H1 (cell line): Measurements from ENCODE around the gene IL22RA2. TPM values are rescaled to one million over a fixed set of nuclear protein-coding genes. Genes with fewer than 3 reads are reported as not detected.

Source experiments
- CTCF ChIA-PET: fragments of 300-600 bp; sonication (Branson Sonifier 250); formaldehyde crosslinking; loops from one replicate; lab custom pipeline; 2021; ENCODE audit not compliant: partially characterized antibody; lab: Charles Lee
- POLR2A ChIA-PET: fragments of 300-600 bp; sonication (Branson Sonifier 250); formaldehyde crosslinking; loops from one replicate; lab custom pipeline; 2021; ENCODE audit warnings: inconsistent platforms; ENCODE audit not compliant: partially characterized antibody; lab: Charles Lee
- DNase-seq, 2 experiments: peaks; one replicate each; pipeline versions ENCODE4 v3.0.0 to v3.0.0-alpha.2; 2010 to 2022; ENCODE audit warnings: low spot score in 2 of 2, low read depth in 1 of 2, mixed read lengths in 1 of 2
- FAIRE-seq: peaks from 2 replicates; lab custom pipeline; 2011; peaks lifted over from hg19 to GRCh38; lab: Jason Lieb, UNC
- H2AFZ ChIP-seq: 2 replicates; pipeline ENCODE4 v1.8.1; 2012; ENCODE audit warnings: low read length, inconsistent platforms
- H2AK5ac ChIP-seq: 2 replicates; pipeline ENCODE4 v1.6.1; 2013; ENCODE audit warnings: low read depth, low read length
- H2BK120ac ChIP-seq: replicated peaks from 2 replicates; pipeline ENCODE3; 2013; ENCODE audit warnings: low read depth, low read length, inconsistent platforms
- H2BK12ac ChIP-seq: 2 replicates; pipeline ENCODE4 v1.6.1; 2013; ENCODE audit warnings: low read depth, low read length
- H2BK15ac ChIP-seq: 2 replicates; pipeline ENCODE4 v1.6.1; 2013; ENCODE audit warnings: low read length
- H2BK20ac ChIP-seq: 2 replicates; pipeline ENCODE4 v1.6.1; 2013; ENCODE audit warnings: low read length
- H2BK5ac ChIP-seq: 2 replicates; pipeline ENCODE4 v1.6.1; 2013; ENCODE audit warnings: low read depth, low read length
- H3K14ac ChIP-seq: 2 replicates; pipeline ENCODE4 v1.6.1; 2013; ENCODE audit warnings: inconsistent platforms; ENCODE audit not compliant: insufficient read length
- H3K18ac ChIP-seq: 2 replicates; pipeline ENCODE4 v1.6.1; 2013; ENCODE audit warnings: low read length; ENCODE audit errors: extremely low read depth
- H3K23ac ChIP-seq: 2 replicates; pipeline ENCODE4 v1.6.1; 2013; ENCODE audit warnings: inconsistent platforms; ENCODE audit not compliant: insufficient read length
- H3K23me2 ChIP-seq: 2 replicates; pipeline ENCODE4 v1.6.1; 2013; ENCODE audit warnings: low read depth, low read length
- H3K27ac ChIP-seq: 2 replicates; pipeline ENCODE4 v1.6.1; 2011; ENCODE audit warnings: low read depth, low read length, inconsistent platforms
- H3K27me3 ChIP-seq, 4 experiments: replicated peaks in 1 of 4; 1 replicate in 1 of 4; 2 replicates in 3 of 4; pipeline versions ENCODE4 v1.6.1 to v1.8.1; 2011 to 2013; ENCODE audit warnings: low read length in 3 of 4, mild to moderate bottlenecking in 3 of 4, inconsistent platforms in 2 of 4, mixed read lengths in 2 of 4, moderate library complexity in 1 of 4; ENCODE audit not compliant: control insufficient read depth in 3 of 4, insufficient read depth in 3 of 4; ENCODE audit errors: extremely low read depth in 1 of 4
- H3K36me3 ChIP-seq, 4 experiments: 2 replicates each; pipeline versions ENCODE4 v1.6.1 to v1.8.1; 2011 to 2013; ENCODE audit warnings: mild to moderate bottlenecking in 4 of 4, low read length in 3 of 4, moderate library complexity in 2 of 4, control low read depth in 1 of 4, inconsistent platforms in 1 of 4; ENCODE audit not compliant: insufficient read depth in 4 of 4, control insufficient read depth in 2 of 4
- H3K4ac ChIP-seq: replicated peaks from 2 replicates; pipeline ENCODE3; 2013; ENCODE audit warnings: low read length, low read depth, mixed read lengths, inconsistent platforms; ENCODE audit not compliant: insufficient read length
- H3K4me1 ChIP-seq, 4 experiments: replicated peaks in 1 of 4; 1 replicate in 1 of 4; 2 replicates in 3 of 4; pipeline versions ENCODE4 v1.6.1 to v1.8.1; 2011 to 2013; ENCODE audit warnings: low read length in 3 of 4, inconsistent platforms in 2 of 4, mixed read lengths in 1 of 4; ENCODE audit not compliant: insufficient read depth in 4 of 4, control insufficient read depth in 3 of 4
- H3K4me2 ChIP-seq, 2 experiments: 2 replicates each; pipeline versions ENCODE4 v1.6.1 to v1.8.1; 2011 to 2013; ENCODE audit warnings: low read depth in 2 of 2, low read length in 2 of 2, control low read depth in 1 of 2, inconsistent platforms in 1 of 2, mild to moderate bottlenecking in 1 of 2; ENCODE audit not compliant: insufficient read depth in 1 of 2
- H3K4me3 ChIP-seq, 4 experiments: fragments of 200-600, 300-600 bp in 1 of 4; sonication (generic), shearing (Covaris generic), sonication (Bioruptor Twin) in 1 of 4; 2 replicates each; pipeline versions ENCODE4 v1.5.1 to v1.8.1; 2011 to 2016; ENCODE audit warnings: low read length in 4 of 4, low read depth in 3 of 4, control low read depth in 2 of 4, inconsistent platforms in 2 of 4, mild to moderate bottlenecking in 2 of 4, mixed read lengths in 1 of 4, moderate library complexity in 1 of 4; ENCODE audit not compliant: insufficient read depth in 2 of 4; ENCODE audit errors: extremely low read depth in 1 of 4
- H3K56ac ChIP-seq: replicated peaks from 2 replicates; pipeline ENCODE3; 2013; ENCODE audit warnings: low read depth, mild to moderate bottlenecking, mixed read lengths, low read length, inconsistent platforms; ENCODE audit not compliant: insufficient read length
- H3K79me1 ChIP-seq: 2 replicates; pipeline ENCODE4 v1.6.1; 2013; ENCODE audit warnings: low read depth, low read length, control low read depth
- H3K79me2 ChIP-seq, 2 experiments: 2 replicates each; pipeline versions ENCODE4 v1.6.1 to v1.8.1; 2012 to 2013; ENCODE audit warnings: low read length in 2 of 2, mild to moderate bottlenecking in 2 of 2, inconsistent platforms in 1 of 2; ENCODE audit not compliant: insufficient read depth in 2 of 2, control insufficient read depth in 1 of 2
- H3K9ac ChIP-seq, 4 experiments: replicated peaks in 1 of 4; 1 replicate in 1 of 4; 2 replicates in 3 of 4; pipeline versions ENCODE4 v1.6.1 to v1.8.1; 2011 to 2013; ENCODE audit warnings: low read depth in 3 of 4, low read length in 3 of 4, control low read depth in 2 of 4, mild to moderate bottlenecking in 2 of 4, moderate library complexity in 2 of 4, inconsistent platforms in 1 of 4; ENCODE audit errors: extremely low read depth in 1 of 4
- H3K9me3 ChIP-seq, 2 experiments: 2 replicates each; pipeline versions ENCODE4 v1.6.1 to v1.8.1; 2012 to 2013; ENCODE audit warnings: mild to moderate bottlenecking in 2 of 2, moderate library complexity in 2 of 2, control low read depth in 1 of 2, inconsistent platforms in 1 of 2, low read depth in 1 of 2, low read length in 1 of 2, mixed read lengths in 1 of 2; ENCODE audit not compliant: insufficient read depth in 2 of 2
- H4K20me1 ChIP-seq, 2 experiments: replicated peaks in 1 of 2; 2 replicates each; pipeline versions ENCODE3 to v1.8.1; 2011 to 2013; ENCODE audit warnings: inconsistent platforms in 2 of 2, low read length in 2 of 2, mild to moderate bottlenecking in 1 of 2; ENCODE audit not compliant: insufficient read depth in 2 of 2, control insufficient read depth in 1 of 2
- H4K5ac ChIP-seq: 2 replicates; pipeline ENCODE4 v1.6.1; 2013; ENCODE audit warnings: low read length, low read depth, mixed read lengths, inconsistent platforms; ENCODE audit not compliant: insufficient read length
- H4K8ac ChIP-seq: 2 replicates; pipeline ENCODE4 v1.8.0; 2013; ENCODE audit warnings: mild to moderate bottlenecking, moderate library complexity, low read length, inconsistent platforms; ENCODE audit not compliant: insufficient read depth; ENCODE audit errors: extremely low read depth
- H4K91ac ChIP-seq: replicated peaks from 2 replicates; pipeline ENCODE3; 2013; ENCODE audit warnings: low read length, mixed read lengths, inconsistent platforms; ENCODE audit not compliant: insufficient read length
- E2F6 ChIP-seq: IDR thresholded peaks from 2 replicates; pipeline ENCODE4 v1.6.1; 2012; ENCODE audit warnings: inconsistent platforms
- FOSL1 ChIP-seq: IDR thresholded peaks from 2 replicates; pipeline ENCODE4 v1.6.1; 2011; ENCODE audit warnings: mild to moderate bottlenecking, low read depth, low read length, moderate library complexity; ENCODE audit not compliant: insufficient read depth
- GABPA ChIP-seq: IDR thresholded peaks from 2 replicates; pipeline ENCODE4 v1.6.1; 2011; ENCODE audit warnings: mild to moderate bottlenecking, low read length, moderate library complexity, borderline replicate concordance; ENCODE audit not compliant: insufficient read depth
- HDAC6 ChIP-seq: IDR thresholded peaks from one replicate; pipeline ENCODE4 v1.7.1; 2012; ENCODE audit warnings: low read depth, mild to moderate bottlenecking, inconsistent platforms, low read length, moderate library complexity
- JUND ChIP-seq: IDR thresholded peaks from 2 replicates; pipeline ENCODE4 v1.6.1; 2011; ENCODE audit warnings: mild to moderate bottlenecking, improper control_type of control experiment, low read length
- MAX ChIP-seq: IDR thresholded peaks from 2 replicates; pipeline ENCODE4 v1.6.1; 2012; ENCODE audit warnings: inconsistent platforms
- POLR2A ChIP-seq, 2 experiments: IDR thresholded peaks; 1 replicate in 1 of 2; 2 replicates in 1 of 2; pipeline ENCODE4 v1.6.1; 2011; ENCODE audit warnings: low read depth in 2 of 2, low read length in 2 of 2, mild to moderate bottlenecking in 2 of 2; ENCODE audit errors: control extremely low read depth in 1 of 2
- RBBP5 ChIP-seq: IDR thresholded peaks from 2 replicates; pipeline ENCODE4 v1.7.1; 2012; ENCODE audit warnings: low read depth, mild to moderate bottlenecking, inconsistent platforms, low read length, moderate library complexity, borderline replicate concordance
- SAP30 ChIP-seq: fragments of 300-600 bp; sonication (generic); IDR thresholded peaks from 2 replicates; pipeline ENCODE4 v1.7.1; 2012; ENCODE audit warnings: low read length, moderate library complexity, mild to moderate bottlenecking, inconsistent platforms; ENCODE audit not compliant: insufficient read depth, insufficient replicate concordance
- TEAD4 ChIP-seq: IDR thresholded peaks from 2 replicates; pipeline ENCODE4 v1.6.1; 2012; ENCODE audit warnings: low read depth, low read length, inconsistent platforms, mixed read lengths
- WGBS, 2 experiments: shearing (Covaris generic) in 1 of 2; methylation state at CpG; one replicate each; pipeline versions ENCODE4 v1.1.6 to v1.1.7; 2013 to 2015; ENCODE audit warnings: low lambda C conversion rate in 2 of 2, mixed read lengths in 2 of 2, inconsistent platforms in 1 of 2, low coverage in 1 of 2, missing lambda C conversion rate in 1 of 2; ENCODE audit not compliant: insufficient replicate concordance in 2 of 2, insufficient coverage in 1 of 2, insufficient read length in 1 of 2; ENCODE audit errors: extremely low coverage in 1 of 2, missing lambda C conversion rate in 1 of 2; 5-methylcytosine and 5-hydroxymethylcytosine counted together
- polyA plus RNA-seq, 7 experiments: library from polyadenylated mRNA; depleted of rRNA in 3 of 7; stranded (reverse) in 5 of 7; unstranded in 2 of 7; fragments of >200 nt in 5 of 7; fragments of 200-250 nt in 2 of 7; gene quantifications; 1 replicate in 5 of 7; 2 replicates in 1 of 7; 4 replicates in 1 of 7; pipeline versions ENCODE4 v1.2.1 to v1.2.3, GENCODE V29; 2011 to 2013; ENCODE audit warnings: missing spikeins in 2 of 7, mixed read lengths in 2 of 7
- total RNA-seq: library from RNA; stranded (reverse); fragmentation: NEBNext Ultra II Directional; extraction: Animal tissue kit (Norgen Biotek cat#: 25700); gene quantifications from 2 replicates; pipeline ENCODE4 v1.2.1, GENCODE V29; 2021

The IL22RA2 gene
- total and polyA plus RNA-seq, 2 of the 8 experiments (the other 6 are each of a cell fraction or from before 2014, with no cell fraction given) = not detected

GRCh38 chr6:137208279-137208678, 34.8 kb upstream of the IL22RA2 start:
- Histone ChIP-seq H3K9me3 (peaks cover 14 to 19% of the 10 kb centered on the region in 2 experiments; a peak in 3 of 4 replicates), H2AK5ac (no peak overlapping the region), H2BK120ac (no peak overlapping the region), H4K8ac (no peak overlapping the region), H2BK20ac (no peak overlapping the region), H3K9ac (no peak overlapping the region), H4K91ac (no peak overlapping the region), H3K23me2 (no peaks in the 10 kb centered on the region), H3K27ac (no peak overlapping the region), H2BK12ac (no peak overlapping the region), H2BK5ac (no peak overlapping the region), H2AFZ (no peak overlapping the region), H3K18ac (no peak overlapping the region), H3K36me3 (peaks cover 6 to 47% (median 21%) of the 10 kb centered on the region in 4 experiments; a peak in 7 of 8 replicates), H3K14ac (no peak overlapping the region), H3K4me1 (no peaks in the 10 kb centered on the region), H3K27me3 (no peaks in the 10 kb centered on the region), H4K20me1 (no peaks in the 10 kb centered on the region), H3K79me1 (peaks cover 2% of the 10 kb centered on the region; the same call in 1 of the 2 replicates), H4K5ac (no peak overlapping the region), H3K79me2 (peaks cover 0 to 48% of the 10 kb centered on the region in 2 experiments; a peak in 2 of 4 replicates), H3K4me2 (no peak overlapping the region), H3K56ac (no peak overlapping the region), H3K4ac (no peak overlapping the region), H3K4me3 (no peak overlapping the region), H3K23ac (no peak overlapping the region), H2BK15ac (no peak overlapping the region)
- FAIRE-seq (no peak), DNase-seq (no peak)
- WGBS, 2 experiments = 80% methylated on average over 6 of the region's 7 CpGs; no CpG with 5 or more reads in 1 of the 2 experiments
- POLR2A ChIA-PET = no interaction called here
- TF ChIP-seq TEAD4 (no peak), RBBP5 (no peak), E2F6 (no peak), MAX (no peak), HDAC6 (no peak), SAP30 (no peak), POLR2A (IDR thresholded peaks at IDR 0.05; ENCODE audit: control extremely low read depth in 1 of 2, low read depth in 2 of 2, low read length in 2 of 2) (no peak), JUND (no peak), GABPA (no peak), FOSL1 (no peak)
- CTCF ChIA-PET = no interaction called here
